Activated CD4-positive, alpha-beta T cell treated with anti-CD3 and anti-CD28 coated beads, Interleukin-2, amount 50 U/mL, for 24 hours (primary cell): ENCODE measurements around the gene PDGFB.

Experiments used
- DNase-seq, 2 donors: peaks; one replicate each; pipeline ENCODE4 v3.0.0-alpha.2; 2020; ENCODE audit warnings: low read depth in 1 of 2, low spot score in 1 of 2

Gene PDGFB

DNA sequence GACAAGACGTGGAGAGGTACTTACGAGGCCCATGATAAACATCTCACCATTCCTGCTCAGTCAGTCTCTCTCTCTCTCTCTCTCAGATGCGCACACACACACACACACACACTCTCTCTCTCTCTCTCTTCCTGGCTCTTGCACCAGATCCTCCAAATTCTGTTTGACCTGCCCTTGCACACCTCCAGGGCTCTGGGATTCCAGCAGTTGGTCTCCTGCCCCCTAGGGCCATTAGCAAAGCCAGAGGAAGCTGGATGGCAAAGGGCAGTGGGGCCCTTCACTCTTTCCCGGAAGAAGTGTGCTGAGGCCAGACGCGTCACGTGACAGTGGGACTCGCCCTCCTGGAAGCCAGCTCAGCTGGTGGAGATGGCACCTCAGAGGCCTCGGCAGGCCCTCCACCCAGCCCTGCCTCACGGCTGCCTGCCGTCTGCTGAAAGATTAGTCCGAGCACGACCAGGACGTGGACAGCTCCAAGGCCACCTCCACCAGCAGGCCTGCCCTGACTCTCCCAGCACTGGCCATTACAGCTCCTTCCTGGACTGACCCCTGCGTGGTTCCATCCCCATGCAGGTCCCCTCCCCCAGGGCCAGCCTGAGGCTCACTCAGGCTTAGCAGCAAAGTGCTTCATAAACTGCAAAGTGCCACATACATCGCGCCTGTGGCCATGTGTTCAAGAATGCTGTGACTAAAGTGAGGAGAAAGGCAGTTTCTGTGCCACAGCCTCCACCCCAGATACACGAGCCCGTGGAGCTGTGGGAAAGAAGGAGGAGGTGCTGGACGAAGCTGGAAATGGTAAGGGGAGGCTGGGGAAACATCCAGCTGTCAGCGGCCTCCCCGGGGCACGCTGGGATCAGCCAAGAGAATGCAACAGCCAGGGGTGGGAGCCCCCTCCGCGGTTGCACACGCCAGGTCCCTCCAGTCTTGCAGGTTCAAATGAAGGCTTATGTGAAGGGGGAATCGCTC lies 3.7 kb downstream of the PDGFB start:
- peak in 1 of 2 donors; percentile 30 for DNase-seq

DNA sequence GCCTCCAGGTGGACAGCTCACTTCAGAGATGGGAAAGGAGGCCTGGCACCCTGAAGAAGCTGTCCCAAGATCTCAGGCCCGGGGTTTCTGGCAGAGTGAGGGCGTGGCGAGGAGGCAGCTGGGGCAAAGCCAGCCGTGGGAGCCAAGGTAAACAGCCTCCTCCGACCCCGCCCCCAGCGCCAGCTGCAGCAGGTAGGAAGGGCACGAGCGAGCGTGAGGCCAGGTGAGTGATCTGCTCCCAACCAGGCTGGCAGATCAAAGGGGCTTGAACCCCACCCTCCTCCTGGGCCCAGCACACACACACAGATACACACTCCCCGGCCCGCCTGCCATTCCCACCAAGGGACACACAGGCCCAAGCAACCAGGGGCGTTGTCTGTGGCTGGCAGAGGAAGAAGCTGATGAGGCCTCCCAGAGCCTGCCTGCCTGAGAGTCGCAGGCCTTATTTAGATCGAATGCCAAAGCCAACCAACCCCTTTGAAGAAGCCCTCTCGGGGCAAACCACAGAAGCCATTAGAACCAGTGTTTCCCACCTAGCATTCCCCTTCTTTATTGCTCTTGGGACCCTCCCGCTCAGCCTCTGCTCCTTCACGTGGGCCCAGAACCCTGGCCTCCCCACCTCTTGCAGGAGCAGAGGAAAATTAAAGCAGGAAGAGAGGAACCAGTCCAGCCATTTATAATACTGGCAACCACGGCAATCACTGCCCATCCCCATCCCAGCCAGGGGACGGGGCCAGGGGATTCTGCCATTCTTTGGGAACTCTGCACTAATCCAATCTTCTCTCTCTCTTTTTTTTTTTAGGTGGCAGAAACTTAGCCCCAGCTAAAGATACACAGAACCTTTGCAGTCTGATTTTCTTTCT lies 5.0 kb downstream of the PDGFB start:
- no peak for DNase-seq

DNA sequence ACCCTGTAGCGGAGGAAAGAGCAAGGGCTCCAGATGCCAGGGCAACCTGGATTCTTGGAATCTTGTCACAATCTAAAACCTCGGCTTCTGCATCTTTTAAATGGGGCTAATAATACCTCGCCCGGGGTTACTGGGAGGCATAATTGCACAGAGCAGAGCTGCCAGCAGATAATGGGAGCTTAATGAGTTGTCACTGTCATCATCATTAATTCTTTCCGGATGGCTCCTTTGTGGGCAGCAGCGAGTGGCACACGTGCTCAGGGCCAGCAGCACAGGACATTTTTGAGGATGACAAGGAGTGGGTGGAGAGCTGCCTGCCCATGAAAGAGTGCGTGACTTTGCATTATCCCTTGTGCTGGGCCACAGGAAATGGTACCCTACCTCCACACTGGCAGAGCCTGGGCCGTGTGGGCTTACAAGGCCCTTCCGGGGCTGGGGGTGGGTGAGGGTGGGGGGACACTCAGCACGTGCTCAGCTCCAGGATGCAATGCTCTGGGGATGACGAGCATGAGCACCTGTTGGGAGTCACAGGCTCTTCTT lies 5.7 kb downstream of the PDGFB start:
- no peak for DNase-seq

DNA sequence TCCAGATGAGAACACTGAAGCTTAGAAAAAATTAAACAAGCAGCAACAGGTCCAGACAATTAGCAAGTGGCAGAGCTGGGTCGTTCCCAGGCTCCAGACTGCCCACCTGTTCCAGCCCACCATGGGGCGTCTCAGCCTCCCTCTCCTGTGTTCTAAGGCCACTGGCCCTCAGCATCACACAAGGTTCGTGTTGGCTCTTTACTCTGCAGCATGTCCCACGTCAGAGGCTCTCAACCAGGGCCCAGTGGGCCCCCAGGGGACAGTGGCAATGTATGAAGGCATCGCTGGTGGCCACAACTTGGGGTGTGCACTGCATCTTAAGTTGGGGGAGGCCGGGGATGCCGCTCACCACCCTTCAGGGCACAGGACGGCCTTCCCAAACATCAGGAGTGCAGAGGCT lies 6.2 kb downstream of the PDGFB start:
- DNase-seq: no peak

DNA sequence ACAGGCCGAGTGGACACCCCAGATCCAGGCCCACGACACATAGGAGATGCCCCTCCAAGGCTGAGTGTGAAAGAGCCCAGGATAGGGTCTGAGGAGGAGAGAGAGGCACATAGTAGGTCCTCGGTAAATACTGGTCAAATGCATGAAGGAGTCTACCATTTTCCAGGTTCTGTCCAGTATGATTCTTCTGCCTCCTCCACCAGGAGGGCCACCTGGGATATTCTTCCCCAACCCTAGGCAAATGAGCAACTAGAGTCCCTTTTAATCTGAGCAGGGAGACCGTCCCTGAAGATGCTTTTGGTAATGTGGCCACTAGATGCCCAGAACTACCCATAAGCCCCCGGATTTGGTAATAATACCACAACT lies 6.7 kb downstream of the PDGFB start:
- DNase-seq: no peak

DNA sequence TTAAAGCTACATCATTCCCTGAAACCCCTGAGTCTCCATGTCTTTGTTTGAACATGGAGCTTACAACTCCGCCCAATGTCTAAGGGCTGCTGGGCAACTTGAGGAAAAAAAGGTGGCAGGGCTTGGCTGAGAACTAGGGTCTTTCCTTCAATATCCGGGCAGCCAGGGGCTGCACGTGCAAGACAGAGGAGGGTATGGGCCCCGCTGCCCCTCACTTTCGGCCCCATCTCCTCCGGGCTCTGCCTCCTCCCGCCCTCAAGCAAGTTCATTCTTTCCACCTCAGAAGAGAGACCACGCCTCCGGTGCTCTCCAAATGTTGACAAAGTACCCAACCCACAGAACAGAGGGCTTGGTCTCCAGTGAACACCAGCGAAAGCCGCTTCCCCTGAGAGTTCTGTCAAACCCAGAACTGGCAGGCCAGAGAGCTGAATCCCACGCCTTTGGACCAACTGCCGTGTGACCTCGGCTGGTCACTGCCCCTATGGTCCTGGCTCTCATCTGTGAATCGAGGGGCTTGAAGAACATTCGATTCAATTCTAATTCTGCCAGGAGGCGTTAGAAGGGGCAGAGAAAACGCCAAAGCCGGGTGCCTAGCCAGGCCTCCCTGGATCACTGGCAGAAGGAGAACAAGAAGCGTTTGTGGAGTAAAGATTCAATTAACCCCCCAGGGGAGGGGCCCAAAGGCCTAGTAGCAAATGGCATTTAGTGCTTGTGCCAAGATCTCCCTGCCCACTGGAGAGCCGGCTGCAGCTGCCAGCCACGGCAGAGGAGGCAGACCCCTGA lies 7.3 kb downstream of the PDGFB start:
- peak in 1 of 2 donors; percentile 38 for DNase-seq

DNA sequence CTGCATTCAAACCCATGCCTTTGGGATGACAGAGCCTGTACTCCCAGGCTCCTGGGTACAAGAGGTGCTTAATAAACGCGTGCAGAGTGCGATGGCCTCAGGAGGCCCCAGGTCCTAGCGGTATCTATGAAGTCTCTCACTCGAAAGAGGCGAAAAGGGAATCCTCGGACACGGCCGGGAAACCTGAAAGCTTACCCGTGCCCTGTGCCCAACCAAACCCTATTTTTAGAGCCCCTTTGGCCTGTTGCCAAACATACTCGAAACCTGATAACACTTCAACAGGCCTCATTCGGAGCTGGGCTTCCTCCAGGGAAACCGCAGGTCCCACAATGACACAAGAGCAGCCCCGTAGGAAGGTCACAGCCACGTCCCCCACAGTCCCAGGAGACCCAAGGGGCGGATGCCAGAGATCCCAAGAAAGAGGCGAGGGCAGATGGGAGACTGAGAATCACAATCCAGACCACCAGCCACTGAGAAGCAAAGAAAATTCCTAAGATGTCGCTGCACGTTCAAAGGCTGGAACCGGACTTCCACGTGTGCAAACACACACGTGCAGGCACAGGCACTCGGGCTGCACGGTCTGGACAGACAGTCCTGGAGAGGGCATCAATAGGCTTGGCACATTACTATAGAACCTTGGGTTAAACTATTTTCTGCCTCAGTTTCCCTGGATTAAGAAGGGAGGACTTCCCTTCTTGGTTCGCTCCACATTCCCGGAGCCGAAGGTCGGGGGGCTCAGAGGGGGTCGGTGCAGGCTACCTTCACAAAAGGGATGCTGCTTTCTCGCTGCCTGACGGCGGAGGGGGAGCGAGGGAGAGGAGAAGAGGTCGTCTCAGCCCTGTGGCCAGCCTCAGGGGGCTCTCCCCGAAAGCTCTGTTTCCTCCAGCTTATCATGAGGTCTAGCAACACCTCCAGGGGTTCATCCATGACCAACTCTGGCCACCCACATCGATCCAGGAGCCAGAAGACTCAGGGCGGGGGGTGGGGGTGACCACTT lies 8.2 kb downstream of the PDGFB start:
- peak in 1 of 2 donors; percentile 19 for DNase-seq

DNA sequence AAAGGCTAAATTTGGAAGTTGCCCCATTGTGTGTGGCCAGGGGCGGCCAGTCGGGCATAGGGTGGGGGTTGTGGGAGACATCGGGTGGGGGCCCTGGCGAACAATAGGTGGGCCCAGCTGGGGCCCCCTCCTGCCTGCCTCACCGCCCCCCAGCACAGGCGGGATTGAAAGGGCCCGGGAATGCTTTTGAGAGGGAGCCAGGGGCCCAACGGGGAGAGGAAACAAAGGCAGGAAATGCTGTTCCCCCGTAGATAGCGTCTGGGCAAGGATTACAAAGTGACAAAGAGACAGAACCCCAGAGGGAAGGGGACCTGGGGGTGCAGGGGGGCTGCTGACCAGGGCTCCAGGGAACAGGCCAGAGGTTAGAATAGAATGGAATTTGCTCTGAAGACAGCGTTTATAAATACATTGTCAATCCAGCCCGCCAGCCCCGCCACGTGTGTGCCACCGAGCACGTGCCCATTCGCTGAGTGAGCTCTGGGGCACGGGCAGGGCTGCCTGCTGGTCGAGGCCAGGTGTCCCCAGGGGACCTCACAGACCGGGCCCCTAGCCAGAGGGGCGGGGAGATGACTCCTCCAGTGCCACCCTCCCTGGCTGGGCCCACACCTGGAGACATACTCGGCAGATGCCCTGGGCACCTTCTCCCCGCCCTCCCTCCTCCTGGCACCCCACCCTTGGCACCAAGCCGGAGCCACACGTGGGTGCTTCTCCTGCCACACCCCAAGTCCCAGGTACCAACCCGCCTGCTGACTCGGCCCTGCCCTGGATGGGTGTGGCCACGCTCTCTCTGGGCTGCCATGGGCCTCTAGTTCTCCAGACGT lies 9.7 kb downstream of the PDGFB start:
- no peak for DNase-seq

DNA sequence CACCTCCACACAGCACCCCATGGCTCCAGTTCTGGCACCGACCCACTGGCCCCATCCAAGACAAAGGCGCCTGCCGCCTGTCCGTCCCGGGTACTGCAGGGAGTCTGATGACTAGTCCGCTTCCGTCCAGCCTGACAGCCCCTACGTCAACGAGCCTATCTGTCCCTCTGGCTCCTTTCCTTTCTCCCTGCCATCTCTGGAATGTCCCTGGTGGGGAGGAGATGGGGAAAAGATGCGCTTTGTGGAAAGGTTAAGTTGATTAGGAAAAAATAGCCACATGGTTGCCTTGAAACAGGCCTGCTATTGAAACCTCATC lies 10.4 kb downstream of the PDGFB start:
- no peak for DNase-seq

DNA sequence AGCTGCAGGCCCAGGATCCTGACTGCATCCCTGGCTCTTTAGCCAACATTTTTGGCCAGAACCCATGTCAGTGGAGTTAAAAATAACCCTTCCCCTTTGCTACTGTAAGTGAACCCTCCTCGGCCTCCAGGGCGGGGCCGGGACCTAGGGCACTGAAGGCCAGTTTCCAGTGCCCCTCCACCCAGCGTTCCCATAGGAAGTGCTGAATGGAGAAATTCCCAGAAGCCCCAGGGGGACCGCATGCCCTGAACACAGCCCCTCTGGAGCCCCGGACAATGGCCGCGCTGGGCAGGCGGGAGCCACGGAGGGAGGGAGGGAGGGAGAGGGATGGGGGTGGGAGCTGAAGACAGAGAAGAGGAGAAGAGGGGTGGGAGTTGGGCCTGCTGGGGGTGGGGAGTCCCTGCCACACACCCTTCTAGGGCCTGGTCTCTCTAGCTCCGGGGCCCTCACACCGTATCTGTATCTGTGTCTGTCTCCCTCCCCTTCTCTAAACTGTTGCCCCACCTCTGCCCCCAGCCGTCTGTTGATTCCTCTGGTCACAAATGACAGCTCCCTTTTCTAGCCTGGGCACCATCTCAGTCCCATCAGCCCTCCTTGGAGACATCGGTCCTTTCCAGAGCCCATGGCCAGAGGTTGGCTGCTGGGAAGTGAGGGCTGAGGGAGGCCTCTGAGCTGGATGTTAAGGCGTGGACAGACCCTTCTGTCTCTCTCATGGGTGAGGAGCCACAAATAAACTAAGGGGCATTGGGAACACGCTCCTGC lies 10.9 kb downstream of the PDGFB start:
- no peak for DNase-seq

DNA sequence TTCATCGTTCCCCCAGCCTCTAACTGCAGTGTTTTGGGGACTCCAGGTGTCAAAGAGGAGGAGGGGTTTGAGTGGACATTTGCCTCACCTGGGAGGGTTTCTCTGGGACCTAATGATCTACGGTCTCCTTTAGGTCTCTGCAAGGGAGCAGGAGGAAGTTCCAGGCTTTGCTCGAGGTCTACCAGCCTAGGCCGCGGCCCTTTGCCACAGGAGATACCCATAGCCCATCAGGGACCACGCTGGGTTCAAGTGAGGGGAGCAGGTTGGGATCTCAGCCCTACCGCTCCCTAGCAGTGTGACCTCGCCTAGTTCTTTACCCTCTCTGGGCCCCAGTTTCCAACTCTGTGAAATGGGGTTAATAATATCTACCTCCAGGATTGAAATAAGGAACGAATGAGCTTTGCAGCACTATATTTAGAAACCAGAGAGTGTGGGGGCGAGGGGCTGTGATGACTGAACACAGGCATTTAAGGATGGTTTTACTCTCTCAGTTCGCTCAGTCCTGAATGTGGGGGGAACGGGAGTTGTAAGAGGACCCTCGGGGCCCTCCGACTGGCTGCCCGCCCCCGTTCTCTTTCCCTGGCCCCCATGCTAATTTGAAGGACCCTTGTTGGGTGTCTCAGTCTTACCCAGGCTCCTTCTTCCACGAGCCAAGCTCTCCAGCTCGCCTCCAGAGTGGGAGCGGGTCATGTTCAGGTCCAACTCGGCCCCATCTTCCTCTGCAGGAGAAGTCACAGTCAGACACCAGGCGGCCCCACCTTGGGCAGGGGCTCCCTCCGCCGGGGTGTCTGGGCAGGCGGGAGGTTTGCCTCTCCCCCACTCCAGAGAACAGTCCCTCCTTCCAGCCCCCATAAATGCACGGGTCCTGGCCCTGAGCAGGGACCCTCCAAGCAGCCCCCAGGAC lies 11.7 kb downstream of the PDGFB start:
- DNase-seq: no peak

DNA sequence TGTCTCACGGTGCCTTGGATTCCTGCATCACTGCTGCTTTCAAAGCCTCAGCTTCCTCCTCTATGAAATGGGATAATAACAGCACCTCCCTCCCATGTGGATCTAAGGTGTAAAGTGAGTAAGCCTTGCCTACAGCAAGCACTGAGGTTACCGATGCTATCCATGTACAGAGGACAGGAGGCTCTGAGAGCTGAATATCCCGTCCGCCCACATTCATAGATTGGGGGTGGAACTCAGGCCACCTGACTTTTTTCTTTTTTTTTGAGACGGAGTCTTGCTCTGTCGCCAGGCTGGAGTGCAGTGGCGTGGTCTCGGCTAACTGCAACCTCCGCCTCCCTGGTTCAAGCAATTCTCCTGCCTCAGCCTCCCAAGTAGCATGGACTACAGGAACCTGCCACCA lies 12.5 kb downstream of the PDGFB start:
- DNase-seq: no peak

DNA sequence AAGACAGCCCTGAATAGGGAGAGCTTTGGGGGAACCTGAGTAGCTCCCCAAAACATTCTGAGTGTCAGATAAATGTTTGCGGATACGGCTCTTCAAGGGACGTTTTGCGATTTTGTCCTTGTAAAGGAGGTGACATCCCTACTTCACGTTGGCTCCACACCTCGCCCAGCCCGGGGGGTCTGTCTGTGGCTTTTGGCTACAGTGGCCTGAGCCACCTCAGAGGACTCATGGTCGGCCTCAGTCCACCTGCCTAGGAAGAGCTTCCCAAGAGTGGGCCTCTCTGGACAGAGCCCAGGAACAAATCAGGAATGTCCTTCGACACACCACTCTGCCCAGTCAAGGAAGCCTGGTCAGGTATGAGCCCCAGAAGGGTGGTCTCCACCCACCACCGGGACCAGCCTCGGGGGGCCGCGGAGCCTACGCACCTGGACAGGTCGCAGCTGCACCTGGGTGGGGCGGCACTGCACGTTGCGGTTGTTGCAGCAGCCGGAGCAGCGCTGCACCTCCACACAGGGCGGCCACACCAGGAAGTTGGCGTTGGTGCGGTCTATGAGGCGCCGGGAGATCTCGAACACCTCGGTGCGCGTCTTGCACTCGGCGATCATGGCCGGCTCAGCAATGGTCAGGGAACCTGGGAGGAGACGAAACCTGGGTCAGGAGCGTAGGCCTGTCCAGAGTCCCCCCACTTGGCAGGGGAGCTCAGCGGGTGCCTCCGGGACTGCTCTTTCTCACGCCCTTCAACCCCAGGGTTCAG lies 13.4 kb downstream of the PDGFB start:
- DNase-seq: no peak

DNA sequence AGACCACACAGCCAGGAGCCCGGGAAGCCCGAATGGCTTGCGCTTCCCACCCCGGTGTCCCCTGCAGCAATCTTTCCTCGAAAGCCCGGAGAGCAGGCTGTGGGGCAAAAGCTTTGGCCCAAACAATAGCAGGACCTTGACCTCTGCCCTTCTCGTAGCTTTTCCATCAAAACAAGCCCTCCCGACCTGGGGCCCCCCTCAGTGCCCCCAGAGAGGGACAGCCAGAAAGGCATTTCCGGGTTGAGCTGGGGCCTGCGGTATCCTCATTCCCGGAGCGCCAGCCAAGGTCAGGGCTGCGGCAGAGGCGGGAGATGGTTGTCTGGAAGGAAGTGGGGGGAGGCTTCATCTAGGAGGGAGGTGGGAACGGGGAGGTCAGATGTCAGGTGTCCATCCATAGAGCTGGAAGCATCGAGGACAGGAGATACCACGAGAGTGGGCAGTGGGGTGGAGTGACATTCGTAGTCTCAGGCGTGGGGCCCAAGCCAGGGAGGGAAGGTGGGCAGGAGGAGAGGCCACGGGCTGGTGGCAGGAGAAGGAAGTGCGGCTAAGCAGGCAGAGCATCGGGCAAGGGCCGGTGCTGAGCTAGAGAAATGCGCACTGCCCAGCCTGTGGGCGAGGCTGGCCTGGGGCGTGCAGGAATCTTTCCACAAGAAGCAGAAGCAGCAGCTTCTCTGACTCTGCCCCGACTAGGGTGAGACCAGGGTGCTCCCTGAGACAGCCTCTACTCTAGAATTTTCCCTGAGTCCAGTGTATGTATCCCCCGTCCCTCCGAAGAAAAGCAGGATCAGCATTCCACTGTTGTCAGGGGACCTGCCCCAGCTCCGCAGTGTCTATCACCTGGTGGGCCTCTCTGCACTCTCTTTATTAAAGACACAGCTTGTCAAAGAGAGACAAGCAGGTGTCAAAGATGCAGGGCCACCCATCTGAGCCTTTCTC lies 14.3 kb downstream of the PDGFB start:
- DNase-seq: no peak

DNA sequence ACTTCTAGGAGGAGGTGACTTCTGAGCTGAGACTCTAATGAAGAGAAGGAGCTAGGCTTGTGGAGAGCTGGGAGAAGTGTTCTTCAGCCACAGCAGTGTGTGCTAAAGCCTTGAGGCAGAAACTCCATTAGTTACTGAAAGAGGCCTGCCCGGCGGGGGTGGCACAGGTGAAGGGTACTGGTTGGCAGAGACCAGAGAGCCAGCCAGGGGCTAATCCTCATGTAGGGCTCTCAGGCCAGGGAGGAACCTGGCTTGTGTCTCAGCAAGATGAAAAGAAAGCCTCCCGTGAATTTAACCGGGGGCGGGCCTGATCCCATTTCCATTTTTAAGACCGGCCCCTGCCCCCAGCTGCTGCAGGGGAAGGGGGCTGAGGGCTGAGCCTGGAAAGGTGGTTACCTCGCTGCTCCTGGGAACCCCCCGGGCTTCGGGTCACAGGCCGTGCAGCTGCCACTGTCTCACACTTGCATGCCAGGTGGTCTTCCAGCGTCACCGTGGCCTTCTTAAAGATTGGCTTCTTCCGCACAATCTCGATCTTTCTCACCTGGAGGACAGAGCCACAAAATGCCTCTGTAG lies 15.0 kb downstream of the PDGFB start:
- no peak for DNase-seq
